ENCODE results near the gene SP1.
"Not testable (repeated sequence)": the region's sequence is repeated elsewhere in the genome, so short reads cannot be mapped to it uniquely, and the experiment has no call there.

The SP1 gene

DNA sequence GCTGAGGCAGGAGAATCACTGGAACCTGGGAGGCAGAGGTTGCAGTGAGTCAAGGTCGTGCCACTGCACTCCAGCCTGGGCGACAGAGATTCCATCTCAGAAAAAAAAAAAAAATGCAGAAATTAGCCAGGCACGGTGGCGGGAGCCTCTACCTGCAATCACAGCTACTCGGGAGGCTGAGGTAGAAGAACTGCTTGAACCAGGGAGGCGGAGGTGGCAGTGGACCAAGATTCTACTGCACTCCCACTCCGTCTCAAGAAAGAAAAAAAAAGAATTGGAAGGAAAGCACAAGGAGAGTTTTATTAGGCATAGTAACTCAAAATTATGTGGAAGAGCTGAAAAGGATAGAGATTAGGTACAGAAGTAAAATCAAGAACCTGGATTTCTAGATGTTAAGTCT is 22.9 kb downstream of the SP1 start:
- CTCF ChIA-PET = interaction anchor here (0.8 kb wide), 1 partner anchor 20 kb away, joined by 3 read pairs; no protein-coding TSS in a partner anchor
- Mint-ChIP-seq H3K4me3 (no peak overlapping the region), H3K27me3 (no peaks in the 10 kb centered on the region), H3K9me3 (no peaks in the 10 kb centered on the region), H3K4me1 (no peaks in the 10 kb centered on the region), H3K27ac (no peak overlapping the region), H3K36me3 (peaks cover 18% of the 10 kb centered on the region)
- no peak for DNase-seq

DNA sequence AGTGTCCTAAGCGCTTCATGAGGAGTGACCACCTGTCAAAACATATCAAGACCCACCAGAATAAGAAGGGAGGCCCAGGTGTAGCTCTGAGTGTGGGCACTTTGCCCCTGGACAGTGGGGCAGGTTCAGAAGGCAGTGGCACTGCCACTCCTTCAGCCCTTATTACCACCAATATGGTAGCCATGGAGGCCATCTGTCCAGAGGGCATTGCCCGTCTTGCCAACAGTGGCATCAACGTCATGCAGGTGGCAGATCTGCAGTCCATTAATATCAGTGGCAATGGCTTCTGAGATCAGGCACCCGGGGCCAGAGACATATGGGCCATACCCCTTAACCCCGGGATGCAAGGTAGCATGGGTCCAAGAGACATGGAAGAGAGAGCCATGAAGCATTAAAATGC is 31.0 kb downstream of the SP1 start:
- Mint-ChIP-seq H3K27me3 (no peaks in the 10 kb centered on the region), H3K9me3 (no peaks in the 10 kb centered on the region), H3K4me3 (no peak overlapping the region), H3K36me3 (peaks cover 46% of the 10 kb centered on the region), H3K4me1 (peaks cover 19% of the 10 kb centered on the region), H3K27ac (no peak overlapping the region)
- CTCF ChIA-PET = interaction anchor here (0.9 to 2.0 kb wide), 2 partner anchors 11 to 97 kb away, joined by 3 to 7 read pairs; no protein-coding TSS in a partner anchor
- no peak for DNase-seq

DNA sequence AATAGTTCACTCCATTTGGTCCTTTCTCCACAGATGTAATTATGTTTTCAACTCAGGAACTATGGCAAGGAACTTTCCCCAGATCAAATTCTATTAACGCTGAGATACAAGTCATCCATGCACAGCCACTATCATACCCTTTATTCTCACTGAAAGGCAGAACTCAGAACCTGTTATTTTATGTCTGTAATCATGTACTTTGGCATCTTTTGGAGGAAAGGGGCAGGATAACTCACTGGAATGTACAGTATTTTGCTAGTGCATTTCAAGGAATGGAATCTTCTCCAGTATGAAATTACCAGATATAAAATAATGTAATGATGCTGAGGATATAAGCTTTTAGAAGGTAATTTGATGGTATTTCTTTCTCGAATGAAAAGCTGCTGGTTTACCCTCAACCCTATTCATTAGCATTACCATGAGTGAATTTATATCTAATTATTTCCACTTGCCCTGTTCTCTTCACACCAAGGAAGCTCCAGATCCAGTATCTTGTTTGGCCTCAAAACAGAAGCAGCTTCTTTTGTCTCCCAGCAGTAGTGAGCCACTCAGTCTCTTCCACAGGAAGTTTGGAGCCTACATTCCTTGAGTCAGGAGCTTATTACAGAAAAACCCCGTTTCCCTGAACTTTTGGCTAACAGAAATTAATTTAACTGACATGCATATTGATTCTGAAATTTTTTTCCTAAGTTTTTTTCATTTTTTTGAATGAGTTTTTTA is 33.7 kb downstream of the SP1 start:
- no peak for DNase-seq
- no peaks in the 10 kb centered on the region for H3K27me3 Mint-ChIP-seq
- CTCF ChIA-PET = no interaction called here
- H3K4me1 Mint-ChIP-seq = peaks cover 25% of the 10 kb centered on the region
- no peaks in the 10 kb centered on the region for H3K9me3 Mint-ChIP-seq
- H3K36me3 Mint-ChIP-seq = peaks cover 40% of the 10 kb centered on the region
- H3K4me3 Mint-ChIP-seq = no peak overlapping the region
- peak overlapping the region; percentile 33 for H3K27ac Mint-ChIP-seq

DNA sequence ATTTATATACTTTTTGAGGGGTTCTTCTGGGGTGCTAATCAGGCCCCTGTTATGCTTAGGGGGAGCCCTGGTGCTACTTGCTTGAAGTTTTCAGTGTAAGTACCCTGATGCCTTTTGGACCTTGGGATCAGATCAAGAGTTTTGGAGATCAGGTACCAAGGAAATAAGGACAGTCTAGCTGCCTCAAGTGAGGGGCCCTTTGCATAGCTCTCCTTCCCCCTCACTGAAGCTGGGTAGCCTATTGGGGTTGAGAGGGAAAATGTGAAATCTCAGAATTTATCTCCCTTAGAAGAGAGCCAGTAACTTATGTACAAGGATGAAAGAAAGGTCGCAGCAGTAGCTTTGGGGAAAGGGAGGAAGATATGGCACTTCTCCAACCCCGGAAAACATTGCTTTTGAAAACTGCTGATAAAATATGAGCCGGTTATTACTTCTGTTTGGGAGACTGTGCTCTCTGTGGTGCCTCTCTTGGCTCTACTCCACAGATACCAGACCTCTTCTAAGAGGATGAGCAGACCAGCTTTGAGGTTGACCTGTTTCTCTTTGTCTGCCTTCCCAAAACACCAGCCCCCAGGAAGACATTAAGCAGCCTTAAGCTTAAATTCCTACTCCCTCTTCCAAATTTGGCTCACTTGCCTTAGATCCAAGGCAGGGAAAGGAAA is 34.9 kb downstream of the SP1 start:
- H3K9me3 Mint-ChIP-seq = no peaks in the 10 kb centered on the region

DNA sequence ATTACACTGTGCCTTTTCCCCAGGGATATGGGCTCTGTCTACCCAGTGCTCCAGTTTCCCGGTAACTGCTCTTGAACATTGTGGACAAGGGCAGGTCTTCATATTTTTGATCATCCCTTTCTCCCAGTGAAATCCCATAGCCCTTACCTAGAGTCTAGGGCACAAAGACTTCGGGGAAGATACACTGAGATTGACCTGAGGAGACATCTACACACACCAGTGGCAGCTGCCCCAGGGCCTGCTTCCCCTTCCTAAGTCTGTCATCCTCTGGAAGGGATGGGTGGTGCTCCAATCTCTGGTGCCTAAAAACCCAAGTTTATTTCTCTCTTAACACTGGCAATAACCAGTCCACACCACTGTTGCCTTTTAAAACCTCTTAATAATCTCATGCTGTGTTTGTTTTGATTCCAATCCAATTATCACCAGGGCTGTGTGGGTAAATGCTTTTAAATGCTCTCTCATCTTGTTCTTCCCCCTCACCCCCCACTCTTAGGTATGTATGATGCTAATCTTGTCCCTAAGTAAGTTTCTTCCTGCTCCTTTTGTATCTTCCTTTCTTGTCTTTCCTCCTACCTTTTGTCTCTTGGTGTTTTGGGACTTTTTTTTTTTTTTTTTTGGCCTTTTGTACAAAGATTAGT is 35.9 kb downstream of the SP1 start:
- Mint-ChIP-seq H3K4me1 (peaks cover 34% of the 10 kb centered on the region), H3K36me3 (peaks cover 26% of the 10 kb centered on the region)
- H3K4me3 Mint-ChIP-seq, H3K27ac Mint-ChIP-seq, H3K27me3 Mint-ChIP-seq, DNase-seq, H3K9me3 Mint-ChIP-seq: not testable (repeated sequence)
- CTCF ChIA-PET = interaction anchor here (1.2 to 2.4 kb wide), 3 partner anchors 64 to 71 kb away, joined by 3 to 10 read pairs (median 5); no protein-coding TSS in a partner anchor

More for the DNA sequence above, 34.9 kb downstream of the SP1 start:
- no peaks in the 10 kb centered on the region for H3K27me3 Mint-ChIP-seq
- no peak for DNase-seq
- no peak overlapping the region for H3K27ac Mint-ChIP-seq
- peaks cover 31% of the 10 kb centered on the region for H3K4me1 Mint-ChIP-seq
- H3K4me3 Mint-ChIP-seq = no peak overlapping the region
- CTCF ChIA-PET = interaction anchor here (0.6 to 1.7 kb wide), 3 partner anchors 63 to 85 kb away, joined by 3 to 5 read pairs (median 4); no protein-coding TSS in a partner anchor
- peaks cover 32% of the 10 kb centered on the region for H3K36me3 Mint-ChIP-seq

DNA sequence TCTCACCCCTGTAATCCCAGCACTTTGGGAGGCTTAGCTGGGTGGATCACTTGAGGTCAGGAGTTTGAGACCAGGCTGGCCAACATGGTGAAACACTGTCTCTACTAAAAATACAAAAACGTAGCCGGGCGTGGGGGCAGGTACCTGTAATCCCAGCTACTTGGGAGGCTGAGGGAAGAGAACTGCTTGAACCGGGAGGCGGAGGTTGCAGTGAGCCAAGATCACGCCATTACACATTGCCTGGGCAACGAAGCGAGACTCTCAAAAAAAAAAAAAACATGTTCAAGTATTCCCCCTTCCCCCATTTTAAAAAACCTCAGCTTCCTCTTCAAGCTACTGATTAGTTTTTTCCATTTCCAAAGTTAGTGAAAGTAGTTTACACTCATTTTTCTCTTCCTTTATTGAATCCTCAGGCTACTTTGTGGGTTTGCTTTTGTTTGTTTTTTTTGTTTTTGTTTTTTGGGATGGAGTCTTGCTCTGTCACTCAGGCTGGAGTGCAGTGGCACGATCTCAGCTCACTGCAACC is 37.4 kb downstream of the SP1 start:
- CTCF ChIA-PET = interaction anchor here (0.8 to 2.6 kb wide), 4 partner anchors 35 to 72 kb away, joined by 3 to 26 read pairs (median 8); no protein-coding TSS in a partner anchor
- not testable (repeated sequence) for H3K27ac Mint-ChIP-seq

DNA sequence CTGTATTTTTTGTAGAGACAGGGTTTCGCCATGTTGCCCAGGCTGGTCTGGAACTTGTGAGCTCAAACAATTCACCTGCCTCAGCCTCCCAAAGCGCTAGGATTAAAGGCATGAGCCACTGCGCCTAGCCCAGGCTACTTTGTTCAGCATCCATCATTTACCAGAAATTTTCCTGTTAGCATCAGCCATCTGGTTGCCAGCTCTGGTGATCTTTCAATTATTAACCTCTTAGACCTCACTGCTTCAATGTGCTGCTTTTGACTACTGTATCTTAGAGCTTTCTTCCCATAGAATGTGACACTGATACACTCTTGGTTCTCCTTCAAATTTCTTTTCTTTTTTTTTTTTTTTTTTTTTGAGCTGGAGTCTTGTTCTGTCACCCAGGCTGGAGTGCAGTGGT is 38.2 kb downstream of the SP1 start:
- Mint-ChIP-seq H3K4me3 (no peak overlapping the region), H3K27ac (no peak overlapping the region), H3K9me3 (no peaks in the 10 kb centered on the region), H3K27me3 (no peaks in the 10 kb centered on the region), H3K4me1 (peaks cover 26% of the 10 kb centered on the region), H3K36me3 (peaks cover 7% of the 10 kb centered on the region)
- CTCF ChIA-PET = interaction anchor here (0.7 to 2.6 kb wide), 5 partner anchors 37 to 114 kb away, joined by 3 to 26 read pairs (median 5); no protein-coding TSS in a partner anchor
- DNase-seq = no peak

More for the DNA sequence above, 37.4 kb downstream of the SP1 start:
- H3K4me3 Mint-ChIP-seq, H3K27me3 Mint-ChIP-seq, DNase-seq, H3K9me3 Mint-ChIP-seq: not testable (repeated sequence)
- Mint-ChIP-seq H3K36me3 (peaks cover 14% of the 10 kb centered on the region), H3K4me1 (peaks cover 34% of the 10 kb centered on the region)

DNA sequence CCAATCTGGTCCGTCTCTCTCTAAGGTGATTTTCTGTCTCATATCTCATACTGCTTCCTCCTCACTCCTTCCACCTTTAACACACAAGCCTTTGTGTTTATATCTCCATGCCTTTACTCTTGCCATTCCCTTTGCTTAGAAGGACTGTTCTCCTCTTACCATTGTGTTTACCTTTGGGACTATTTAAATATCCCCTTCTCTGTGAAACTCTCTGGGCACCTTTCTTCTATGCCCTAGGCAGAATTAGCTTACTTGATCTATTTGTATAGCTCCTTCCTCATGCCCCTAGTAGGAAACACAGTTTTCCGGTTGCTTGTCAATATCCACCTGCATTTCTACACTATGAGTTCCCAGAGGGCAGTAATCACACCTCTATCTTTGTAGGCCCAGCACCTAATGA is 39.8 kb downstream of the SP1 start:
- H3K27me3 Mint-ChIP-seq = peaks cover 6% of the 10 kb centered on the region
- H3K9me3 Mint-ChIP-seq = no peaks in the 10 kb centered on the region
- H3K4me1 Mint-ChIP-seq = peaks cover 22% of the 10 kb centered on the region
- CTCF ChIA-PET = interaction anchor here (2.3 to 7.5 kb wide), 3 partner anchors 37 to 98 kb away, joined by 11 to 162 read pairs (median 29); partner anchors contain the start of gene AAAS
- no peaks in the 10 kb centered on the region for H3K36me3 Mint-ChIP-seq
- DNase-seq = no peak
- no peak overlapping the region for H3K4me3 Mint-ChIP-seq
- H3K27ac Mint-ChIP-seq = no peak overlapping the region

DNA sequence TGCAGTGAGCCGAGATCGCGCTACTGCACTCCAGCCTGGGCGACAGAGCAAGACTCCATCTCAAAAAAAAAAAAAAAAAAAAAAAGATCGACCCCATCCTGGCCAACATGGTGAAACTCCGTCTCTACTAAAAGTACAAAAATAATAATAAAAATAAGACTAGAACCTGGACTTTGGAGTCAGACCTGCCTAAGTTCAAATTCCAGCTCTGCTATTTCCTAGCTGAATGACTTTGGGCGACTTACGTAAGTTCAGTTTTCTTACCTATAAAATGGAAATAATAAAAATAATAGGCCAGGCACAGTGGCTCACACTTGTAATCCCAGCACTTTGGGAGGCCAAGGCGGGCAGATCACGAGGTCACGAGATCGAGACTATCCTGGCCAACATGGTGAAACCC is 42.3 kb downstream of the SP1 start:
- Mint-ChIP-seq H3K4me1 (peaks cover 19% of the 10 kb centered on the region), H3K27me3 (peaks cover 11% of the 10 kb centered on the region)
- not testable (repeated sequence) for H3K36me3 Mint-ChIP-seq, H3K27ac Mint-ChIP-seq, H3K4me3 Mint-ChIP-seq, DNase-seq, H3K9me3 Mint-ChIP-seq
- CTCF ChIA-PET = interaction anchor here (0.9 to 7.5 kb wide), 9 partner anchors 11 to 261 kb away, joined by 3 to 162 read pairs (median 9); no protein-coding TSS in a partner anchor

DNA sequence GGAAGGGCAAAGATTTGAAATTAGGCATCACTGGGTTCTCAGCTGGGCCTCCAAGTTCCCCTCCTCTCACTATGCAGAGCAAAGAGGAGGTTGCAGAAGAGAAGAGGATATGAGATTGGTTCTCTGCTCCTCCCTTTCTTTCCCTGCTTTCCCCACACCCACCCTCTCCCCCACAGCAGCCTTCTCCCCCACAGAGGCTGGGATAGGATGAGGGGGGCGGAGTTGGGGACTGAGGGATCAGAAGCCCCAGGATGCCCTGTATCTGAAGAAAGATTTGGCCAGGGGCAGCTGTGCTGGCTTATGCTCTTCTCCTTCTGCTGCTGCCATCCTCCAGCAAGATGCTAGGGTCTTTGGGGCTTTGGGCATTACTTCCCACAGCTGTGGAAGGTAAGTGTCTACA is 43.6 kb downstream of the SP1 start, which contains the start of gene AMHR2:
Gene AMHR2, plus strand, starts transcription at position 259 of the 400 bp plus-strand sequence. Its CDS starts 80 bp downstream, at position 339.
- no peak within 1 kb of the TSS for H3K4me3 Mint-ChIP-seq
- H3K27ac Mint-ChIP-seq = no peak within 1 kb of the TSS
- DNase-seq = no peak
- no peaks in the 10 kb centered on the region for H3K9me3 Mint-ChIP-seq
- H3K4me1 Mint-ChIP-seq = peaks cover 15% of the 10 kb centered on the region
- H3K27me3 Mint-ChIP-seq = peaks cover 11% of the 10 kb centered on the region
- CTCF ChIA-PET = interaction anchor here (1.4 to 7.5 kb wide), 4 partner anchors 42 to 85 kb away, joined by 3 to 162 read pairs (median 10); no protein-coding TSS in a partner anchor
- H3K36me3 Mint-ChIP-seq = no peaks in the 10 kb centered on the region

DNA sequence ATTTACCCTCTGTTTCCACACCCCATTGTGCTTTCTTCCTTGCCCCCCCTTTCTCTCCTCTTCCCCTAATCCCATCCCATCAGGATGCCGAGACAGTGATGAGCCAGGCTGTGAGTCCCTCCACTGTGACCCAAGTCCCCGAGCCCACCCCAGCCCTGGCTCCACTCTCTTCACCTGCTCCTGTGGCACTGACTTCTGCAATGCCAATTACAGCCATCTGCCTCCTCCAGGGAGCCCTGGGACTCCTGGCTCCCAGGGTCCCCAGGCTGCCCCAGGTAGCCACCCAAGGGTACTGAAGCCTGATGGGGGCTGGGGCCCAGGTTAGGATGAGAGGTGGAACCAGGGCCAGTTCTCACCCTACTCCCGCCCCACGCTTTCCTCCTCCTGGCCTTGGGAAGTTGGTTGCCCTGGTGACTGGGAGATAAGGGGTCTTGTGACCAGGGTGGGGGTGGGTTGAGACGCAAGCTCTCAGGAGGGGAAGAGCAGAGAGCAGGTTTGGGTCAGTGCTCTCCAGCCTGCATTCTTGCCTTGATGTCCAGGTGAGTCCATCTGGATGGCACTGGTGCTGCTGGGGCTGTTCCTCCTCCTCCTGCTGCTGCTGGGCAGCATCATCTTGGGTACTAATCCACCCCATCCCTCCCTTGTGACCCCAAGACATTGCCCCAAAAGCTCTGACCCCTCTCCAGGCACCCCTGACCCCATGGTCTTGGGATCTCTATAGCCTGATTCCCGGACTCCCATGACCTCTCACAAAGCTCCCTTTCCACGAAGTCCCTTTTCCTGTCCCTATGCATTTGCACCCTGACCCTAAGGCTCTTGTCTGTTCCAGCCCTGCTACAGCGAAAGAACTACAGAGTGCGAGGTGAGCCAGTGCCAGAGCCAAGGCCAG is 44.9 kb downstream of the SP1 start:
- no peak for DNase-seq
- H3K27me3 Mint-ChIP-seq = peaks cover 11% of the 10 kb centered on the region
- H3K36me3 Mint-ChIP-seq = no peaks in the 10 kb centered on the region
- CTCF ChIA-PET = interaction anchor here (1.1 to 7.5 kb wide), 4 partner anchors 43 to 103 kb away, joined by 3 to 162 read pairs (median 6); no protein-coding TSS in a partner anchor
- no peak overlapping the region for H3K27ac Mint-ChIP-seq
- peaks cover 9% of the 10 kb centered on the region for H3K4me1 Mint-ChIP-seq
- H3K4me3 Mint-ChIP-seq = no peak overlapping the region
- no peaks in the 10 kb centered on the region for H3K9me3 Mint-ChIP-seq

DNA sequence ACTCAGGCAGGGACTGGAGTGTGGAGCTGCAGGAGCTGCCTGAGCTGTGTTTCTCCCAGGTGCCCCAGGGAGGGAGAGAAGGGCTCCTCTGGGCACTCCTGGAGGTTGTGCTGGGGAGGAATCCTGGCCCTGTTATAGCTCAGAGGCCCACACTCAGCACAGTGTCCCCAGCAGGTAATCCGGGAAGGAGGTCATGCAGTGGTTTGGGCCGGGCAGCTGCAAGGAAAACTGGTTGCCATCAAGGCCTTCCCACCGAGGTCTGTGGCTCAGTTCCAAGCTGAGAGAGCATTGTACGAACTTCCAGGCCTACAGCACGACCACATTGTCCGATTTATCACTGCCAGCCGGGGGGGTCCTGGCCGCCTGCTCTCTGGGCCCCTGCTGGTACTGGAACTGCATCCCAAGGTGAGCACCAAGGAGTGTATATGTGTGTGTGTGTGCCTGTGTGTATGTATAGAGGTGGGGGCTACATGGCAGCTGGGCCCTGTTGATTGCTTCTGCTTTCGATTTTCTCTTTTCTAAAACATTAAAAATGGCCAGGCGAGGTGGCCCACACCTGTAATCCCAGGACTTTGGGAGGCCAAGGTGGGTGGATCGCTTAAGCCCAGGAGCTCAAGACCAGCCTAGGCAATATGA is 45.7 kb downstream of the SP1 start:
- Mint-ChIP-seq H3K27ac (no peak overlapping the region), H3K36me3 (no peaks in the 10 kb centered on the region), H3K4me3 (no peak overlapping the region), H3K9me3 (no peaks in the 10 kb centered on the region), H3K4me1 (peaks cover 8% of the 10 kb centered on the region), H3K27me3 (peaks cover 11% of the 10 kb centered on the region)
- CTCF ChIA-PET = interaction anchor here (1.1 to 7.5 kb wide), 4 partner anchors 53 to 103 kb away, joined by 3 to 162 read pairs (median 4); no protein-coding TSS in a partner anchor
- DNase-seq = no peak

Data from activated naive CD4-positive, alpha-beta T cell treated with anti-CD3 and anti-CD28 coated beads, Interleukin-2, amount 10 ng/mL, durations not matched to agents 7 days and 5 days (primary cell).